A549 (cell line): ENCODE results near the gene NUDCD3. TPM values are rescaled to one million over a fixed set of nuclear protein-coding genes. Genes with fewer than 3 reads are reported as not detected.

Experiments
- ATAC-seq, 2 experiments: fragments of 200-7000 bp in 1 of 2; fragments of >200 bp in 1 of 2; cut with Nextera tagmentation in 1 of 2; cut with Tn5 transposase in 1 of 2; 3 replicates each; pipeline versions ENCODE4 v1.8.0 to v1.9.1; 2018 to 2020; ENCODE audit warnings: mild to moderate bottlenecking in 1 of 2, moderate library complexity in 1 of 2
- CTCF ChIA-PET: fragments of 300-600 bp; sonication (Branson Sonifier 250); formaldehyde crosslinking; extraction: SDS; loops from one replicate; lab custom pipeline; 2021; ENCODE audit warnings: antibody characterized with exemption, inconsistent platforms; lab: Yijun Ruan, JAX
- POLR2A ChIA-PET: fragments of 350-600 bp; formaldehyde crosslinking; extraction: SDS; loops from one replicate; lab custom pipeline; 2021; ENCODE audit warnings: antibody characterized with exemption, inconsistent platforms; lab: Yijun Ruan, JAX
- DNase-seq, 2 experiments: peaks; one replicate each; pipeline versions ENCODE4 v3.0.0 to v3.0.0-alpha.2; 2011 to 2016; ENCODE audit warnings: low read depth in 1 of 2, low spot score in 1 of 2
- FAIRE-seq: peaks from 2 replicates; lab custom pipeline; 2011; peaks lifted over from hg19 to GRCh38; lab: Jason Lieb, UNC
- H3K27ac ChIP-seq, 2 experiments: fragments of >200 bp; sonication (Bioruptor Twin); formaldehyde crosslinking; 3 replicates each; pipeline ENCODE4 v1.5.1; 2016 to 2017
- H3K4me1 ChIP-seq: fragments of >200 bp; sonication (Bioruptor Twin); formaldehyde crosslinking; 3 replicates; pipeline ENCODE4 v1.6.1; 2016
- H3K4me2 ChIP-seq: fragments of >200 bp; sonication (Bioruptor Twin); formaldehyde crosslinking; 3 replicates; pipeline ENCODE4 v1.6.1; 2016
- H3K4me3 ChIP-seq: fragments of >200 bp; sonication (Bioruptor Twin); formaldehyde crosslinking; 3 replicates; pipeline ENCODE4 v1.5.1; 2016
- H3K9me3 ChIP-seq: fragments of >200 bp; sonication (Bioruptor Twin); formaldehyde crosslinking; 3 replicates; pipeline ENCODE4 v1.6.1; 2016
- ATOH8 ChIP-seq: fragments of 250-450 bp; sonication (Bioruptor Pico); IDR thresholded peaks from 2 replicates; pipeline ENCODE4 v1.5.0; 2020; ENCODE audit warnings: low read depth, mild to moderate bottlenecking, moderate library complexity
- CHD2 ChIP-seq: fragments of 150-350 bp; IDR thresholded peaks from 2 replicates; pipeline ENCODE4 v1.6.1; 2014; ENCODE audit warnings: low read length; ENCODE audit not compliant: partially characterized antibody
- CTCF ChIP-seq: fragments of >200 bp; sonication (Bioruptor Twin); formaldehyde crosslinking; IDR thresholded peaks from 3 replicates; pipeline ENCODE4 v1.5.1; 2016
- ESRRA ChIP-seq: fragments of 150-350 bp; IDR thresholded peaks from 2 replicates; pipeline ENCODE4 v1.6.1; 2014; ENCODE audit warnings: mild to moderate bottlenecking, low read length, borderline replicate concordance
- HOXB13 ChIP-seq: fragments of 250-450 bp; sonication (Bioruptor Pico); IDR thresholded peaks from 2 replicates; pipeline ENCODE4 v1.5.0; 2020; ENCODE audit warnings: low read depth, mild to moderate bottlenecking, moderate library complexity
- HOXB5 ChIP-seq: fragments of 250-450 bp; sonication (Bioruptor Pico); IDR thresholded peaks from 2 replicates; pipeline ENCODE4 v1.5.0; 2020; ENCODE audit warnings: mild to moderate bottlenecking, moderate library complexity
- JUN ChIP-seq, 2 experiments: fragments of >200 bp; sonication (Bioruptor Twin); formaldehyde crosslinking; IDR thresholded peaks; 2 replicates in 1 of 2; 3 replicates in 1 of 2; pipeline ENCODE4 v1.6.1; 2016 to 2017
- MAX ChIP-seq: IDR thresholded peaks from 2 replicates; pipeline ENCODE4 v1.6.1; 2012
- NFE2L2 ChIP-seq: fragments of 150-350 bp; conservative IDR thresholded peaks from 2 replicates; pipeline ENCODE4 v1.6.1; 2014; ENCODE audit warnings: low read length
- NR3C1 ChIP-seq: fragments of >200 bp; sonication (Bioruptor Twin); formaldehyde crosslinking; IDR thresholded peaks from 3 replicates; pipeline ENCODE4 v1.6.1; 2017
- PBX3 ChIP-seq: IDR thresholded peaks from 2 replicates; pipeline ENCODE4 v1.6.1; 2012
- PHF8 ChIP-seq: fragments of 200-600 bp; sonication (generic); IDR thresholded peaks from 2 replicates; pipeline ENCODE4 v1.6.1; 2016; ENCODE audit warnings: low read depth, mild to moderate bottlenecking, antibody characterized with exemption, moderate library complexity, borderline replicate concordance
- POLR2AphosphoS2 ChIP-seq: conservative IDR thresholded peaks from 2 replicates; pipeline ENCODE4 v1.6.1; 2012; ENCODE audit warnings: low read length, improper control_type of control experiment, inconsistent platforms
- RARB ChIP-seq: fragments of 250-450 bp; sonication (Bioruptor Pico); IDR thresholded peaks from 2 replicates; pipeline ENCODE4 v1.8.0; 2021; ENCODE audit warnings: mild to moderate bottlenecking, moderate library complexity
- REST ChIP-seq: fragments of 200-600 bp; sonication (generic); IDR thresholded peaks from 2 replicates; pipeline ENCODE4 v1.6.1; 2016; ENCODE audit warnings: antibody characterized with exemption, mild to moderate bottlenecking, moderate library complexity
- SMC3 ChIP-seq: fragments of >200 bp; sonication (Bioruptor Twin); formaldehyde crosslinking; IDR thresholded peaks from 3 replicates; pipeline ENCODE4 v1.6.1; 2018; ENCODE audit warnings: inconsistent platforms
- ZSCAN20 ChIP-seq: fragments of 250-450 bp; sonication (Bioruptor Pico); IDR thresholded peaks from 2 replicates; pipeline ENCODE4 v1.8.0; 2022; ENCODE audit warnings: mild to moderate bottlenecking, moderate library complexity
- WGBS: methylation state at CpG from one replicate; pipeline ENCODE4 v1.1.6; 2017; ENCODE audit errors: missing lambda C conversion rate; 5-methylcytosine and 5-hydroxymethylcytosine counted together
- polyA plus RNA-seq, 4 experiments: library from polyadenylated mRNA; depleted of rRNA in 3 of 4; stranded (reverse); fragments of >200 nt; fragmentation: RNase III in 1 of 4; extraction: RNeasy Plus Mini Kit Qiagen cat#74134 plus additional on column Dnase treatment in 1 of 4; gene quantifications; 2 replicates in 3 of 4; 3 replicates in 1 of 4; pipeline ENCODE4 v1.2.3, GENCODE V29; 2011 to 2017
- TF ChIP-seq, protein P1 (sequence below): IDR thresholded peaks from 2 replicates; pipeline ENCODE4 v1.6.1; 2012; ENCODE audit warnings: low read depth, borderline replicate concordance
- TF ChIP-seq, protein P2 (sequence below): fragments of 150-350 bp; IDR thresholded peaks from 2 replicates; pipeline ENCODE4 v1.6.1; 2014; ENCODE audit warnings: low read depth, mild to moderate bottlenecking, low read length
- TF ChIP-seq, protein P3 (sequence below): fragments of 450-650 bp; IDR thresholded peaks from 2 replicates; pipeline ENCODE4 v1.6.1; 2014; ENCODE audit warnings: antibody characterized with exemption
- TF ChIP-seq, protein P4 (sequence below): fragments of 250-450 bp; sonication (Bioruptor Pico); IDR thresholded peaks from 2 replicates; pipeline ENCODE4 v1.5.0; 2021; ENCODE audit warnings: mild to moderate bottlenecking, moderate library complexity, borderline replicate concordance

The NUDCD3 gene
- polyA plus RNA-seq, 2 of the 4 experiments (the other 2 are of a cell fraction): 44.3 to 66.3 TPM

DNA sequence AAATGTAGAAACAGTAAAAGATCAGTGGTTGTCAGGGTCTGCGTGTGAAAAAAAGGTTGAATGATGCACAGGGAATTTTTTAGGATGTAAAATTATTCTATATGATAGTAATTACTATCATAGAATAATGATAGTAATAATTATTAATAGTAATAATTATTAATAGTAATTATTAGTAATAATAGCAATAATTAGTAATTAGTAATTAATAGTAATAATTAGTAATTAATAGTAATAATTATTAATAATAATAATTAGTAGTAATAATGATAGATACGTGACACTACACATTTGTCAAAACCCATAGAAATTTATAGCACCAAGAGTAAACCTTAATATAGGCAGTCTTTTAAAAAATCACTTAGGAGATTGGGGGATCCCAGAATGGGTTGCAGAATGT, 4.5 kb upstream of the NUDCD3 start (continued):
- no peak for TF ChIP-seq REST
- TF ChIP-seq, all 56 proteins: peak for 0

GRCh38 chr7:44491229-44491628, 771 bp upstream of the NUDCD3 start:
- peak overlapping the region; percentile 88 for H3K4me3 ChIP-seq
- TF ChIP-seq ATOH8 (CRISPR knock-in tag) (no peak), CTCF (no peak), NFE2L2 (no peak), SMC3 (no peak), ESRRA (no peak), PBX3 (no peak), PHF8 (no peak)
- TF ChIP-seq, all 56 proteins: peak for 0
- Histone ChIP-seq H3K9me3 (no peaks in the 10 kb centered on the region), H3K27ac (peak overlapping the region; percentile 93 to 98), H3K4me2 (peak overlapping the region; percentile 69), H3K4me1 (peaks cover 13% of the 10 kb centered on the region)
- POLR2A ChIA-PET: interaction anchor here (0.7 to 1.8 kb wide), 6 partner anchors 43 to 516 kb away, joined by 3 to 8 read pairs (median 3); partner anchors contain the start of genes DDX56 and TMED4
- no peak for FAIRE-seq
- CTCF ChIA-PET: interaction anchor here (0.8 to 2.3 kb wide), 7 partner anchors 16 to 250 kb away, joined by 3 to 17 read pairs (median 4); no protein-coding TSS in a partner anchor
- WGBS: 9% methylated on average over 3 of the region's 3 CpGs
- ATAC-seq: no peak
- no peak for DNase-seq

GRCh38 chr7:44489955-44490350, 505 bp downstream of the NUDCD3 start:
- peaks cover 13% of the 10 kb centered on the region for H3K4me1 ChIP-seq
- peak; percentile 50 to 57 for ATAC-seq
- H3K4me2 ChIP-seq: peak overlapping the region; percentile 96
- POLR2A ChIA-PET: interaction anchor here (1.3 to 1.8 kb wide), 2 partner anchors 76 to 92 kb away, joined by 3 to 8 read pairs; partner anchors contain the start of gene TMED4
- FAIRE-seq: no peak
- CTCF ChIA-PET: interaction anchor here (1.0 to 2.3 kb wide), 5 partner anchors 10 to 249 kb away, joined by 3 to 17 read pairs (median 6); no protein-coding TSS in a partner anchor
- peak overlapping the region; percentile 88 for H3K4me3 ChIP-seq
- H3K27ac ChIP-seq: peak overlapping the region; percentile 93 to 98
- peak in 1 of 2 experiments; percentile 34 for DNase-seq
- 4% methylated on average over 18 of the region's 19 CpGs for WGBS
- H3K9me3 ChIP-seq: no peaks in the 10 kb centered on the region
- TF ChIP-seq, protein P1, sequence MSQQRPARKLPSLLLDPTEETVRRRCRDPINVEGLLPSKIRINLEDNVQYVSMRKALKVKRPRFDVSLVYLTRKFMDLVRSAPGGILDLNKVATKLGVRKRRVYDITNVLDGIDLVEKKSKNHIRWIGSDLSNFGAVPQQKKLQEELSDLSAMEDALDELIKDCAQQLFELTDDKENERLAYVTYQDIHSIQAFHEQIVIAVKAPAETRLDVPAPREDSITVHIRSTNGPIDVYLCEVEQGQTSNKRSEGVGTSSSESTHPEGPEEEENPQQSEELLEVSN: no peak
- TF ChIP-seq HOXB5 (no peak), MAX (no peak), NR3C1 (no peak), CHD2 (no peak), JUN (IDR thresholded peaks at IDR 0.05) (no peak), HOXB13 (no peak), ZSCAN20 (no peak), POLR2AphosphoS2 (no peak), RARB (CRISPR knock-in tag) (no peak)
- TF ChIP-seq, protein P2, sequence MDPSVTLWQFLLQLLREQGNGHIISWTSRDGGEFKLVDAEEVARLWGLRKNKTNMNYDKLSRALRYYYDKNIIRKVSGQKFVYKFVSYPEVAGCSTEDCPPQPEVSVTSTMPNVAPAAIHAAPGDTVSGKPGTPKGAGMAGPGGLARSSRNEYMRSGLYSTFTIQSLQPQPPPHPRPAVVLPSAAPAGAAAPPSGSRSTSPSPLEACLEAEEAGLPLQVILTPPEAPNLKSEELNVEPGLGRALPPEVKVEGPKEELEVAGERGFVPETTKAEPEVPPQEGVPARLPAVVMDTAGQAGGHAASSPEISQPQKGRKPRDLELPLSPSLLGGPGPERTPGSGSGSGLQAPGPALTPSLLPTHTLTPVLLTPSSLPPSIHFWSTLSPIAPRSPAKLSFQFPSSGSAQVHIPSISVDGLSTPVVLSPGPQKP: no peak
- TF ChIP-seq, protein P3, sequence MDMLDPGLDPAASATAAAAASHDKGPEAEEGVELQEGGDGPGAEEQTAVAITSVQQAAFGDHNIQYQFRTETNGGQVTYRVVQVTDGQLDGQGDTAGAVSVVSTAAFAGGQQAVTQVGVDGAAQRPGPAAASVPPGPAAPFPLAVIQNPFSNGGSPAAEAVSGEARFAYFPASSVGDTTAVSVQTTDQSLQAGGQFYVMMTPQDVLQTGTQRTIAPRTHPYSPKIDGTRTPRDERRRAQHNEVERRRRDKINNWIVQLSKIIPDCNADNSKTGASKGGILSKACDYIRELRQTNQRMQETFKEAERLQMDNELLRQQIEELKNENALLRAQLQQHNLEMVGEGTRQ: no peak
- TF ChIP-seq, protein P4, sequence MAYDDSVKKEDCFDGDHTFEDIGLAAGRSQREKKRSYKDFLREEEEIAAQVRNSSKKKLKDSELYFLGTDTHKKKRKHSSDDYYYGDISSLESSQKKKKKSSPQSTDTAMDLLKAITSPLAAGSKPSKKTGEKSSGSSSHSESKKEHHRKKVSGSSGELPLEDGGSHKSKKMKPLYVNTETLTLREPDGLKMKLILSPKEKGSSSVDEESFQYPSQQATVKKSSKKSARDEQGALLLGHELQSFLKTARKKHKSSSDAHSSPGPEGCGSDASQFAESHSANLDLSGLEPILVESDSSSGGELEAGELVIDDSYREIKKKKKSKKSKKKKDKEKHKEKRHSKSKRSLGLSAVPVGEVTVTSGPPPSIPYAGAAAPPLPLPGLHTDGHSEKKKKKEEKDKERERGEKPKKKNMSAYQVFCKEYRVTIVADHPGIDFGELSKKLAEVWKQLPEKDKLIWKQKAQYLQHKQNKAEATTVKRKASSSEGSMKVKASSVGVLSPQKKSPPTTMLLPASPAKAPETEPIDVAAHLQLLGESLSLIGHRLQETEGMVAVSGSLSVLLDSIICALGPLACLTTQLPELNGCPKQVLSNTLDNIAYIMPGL (CRISPR knock-in tag): no peak
